Measurements from ENCODE around the gene PIH1D1. TPM values are rescaled to one million over a fixed set of nuclear protein-coding genes. Genes with fewer than 3 reads are reported as not detected.

Gene PIH1D1
- total and polyA plus RNA-seq, 2 of the 13 experiments (the other 11 are each of a cell fraction or from before 2014, with no cell fraction given): 110 to 137 TPM

GRCh38 chr19:49451430-49452181 is at the start of gene PIH1D1 (continued):
- TF ChIP-seq MAX (IDR thresholded peaks at IDR 0.05) (peak; percentile 66), IKZF5 (CRISPR knock-in tag; IDR thresholded peaks at IDR 0.05) (peak; percentile 63; the same call in 1 of the 2 replicates), ZNF136 (CRISPR knock-in tag; IDR thresholded peaks at IDR 0.05; ENCODE audit: low read depth) (peak; percentile 56; the same call in 1 of the 2 replicates), SMAD3 (CRISPR knock-in tag; IDR thresholded peaks at IDR 0.05) (peak; percentile 33; the same call in 1 of the 2 replicates), ZNF564 (CRISPR knock-in tag; IDR thresholded peaks at IDR 0.05) (0 out of 2 replicates have a peak, but pooled peaks have one; percentile 29), ZKSCAN5 (CRISPR knock-in tag; IDR thresholded peaks at IDR 0.05) (no peak), PCBP1 (IDR thresholded peaks at IDR 0.05; ENCODE audit: borderline replicate concordance, low read depth, low read length) (no peak), HOXA3 (CRISPR knock-in tag; IDR thresholded peaks at IDR 0.05) (peak; percentile 45; the same call in 1 of the 2 replicates), ZSCAN9 (CRISPR knock-in tag; IDR thresholded peaks at IDR 0.05; ENCODE audit: borderline replicate concordance) (0 out of 2 replicates have a peak, but pooled peaks have one; percentile 20), ZNF747 (CRISPR knock-in tag; IDR thresholded peaks at IDR 0.05; ENCODE audit: borderline replicate concordance) (peak; percentile 47; the same call in 1 of the 2 replicates), RFXAP (CRISPR knock-in tag; IDR thresholded peaks at IDR 0.05; ENCODE audit: borderline replicate concordance) (no peak), SRF (IDR thresholded peaks at IDR 0.05; ENCODE audit: low read depth, low read length) (no peak), ZBTB40 (IDR thresholded peaks at IDR 0.05) (peak; percentile 86), ZBTB40 (CRISPR knock-in tag; IDR thresholded peaks at IDR 0.05) (no peak; the same call in 1 of the 2 replicates), TEAD3 (CRISPR knock-in tag; optimal IDR thresholded peaks at IDR 0.05; ENCODE audit: borderline replicate concordance) (peak; percentile 77), ZSCAN22 (CRISPR knock-in tag; IDR thresholded peaks at IDR 0.05) (no peak), SPEN (CRISPR knock-in tag; IDR thresholded peaks at IDR 0.05; ENCODE audit: low read depth) (peak; percentile 75), ZNF597 (CRISPR knock-in tag; IDR thresholded peaks at IDR 0.05) (no peak), GATAD2A (CRISPR knock-in tag; IDR thresholded peaks at IDR 0.05) (0 out of 2 replicates have a peak, but pooled peaks have one; percentile 31)
